Cardiac septum (tissue), 1 donor: ENCODE measurements around the gene HHAT. TPM values are rescaled to one million over a fixed set of nuclear protein-coding genes. Genes with fewer than 3 reads are reported as not detected.

Experiments used
- DNase-seq: peaks from one replicate; pipeline ENCODE4 v3.0.0-alpha.2; 2020; ENCODE audit warnings: low spot score
- intact Hi-C: fragments of 100-400 bp; cut with DNase I; formaldehyde crosslinking; loops from one replicate; pipeline ENCODE4 v1.14.0; 2022
- total RNA-seq: library from RNA; stranded (reverse); fragmentation: NEBNext Ultra II Directional; extraction: Animal tissue kit (Norgen Biotek cat#: 25700); gene quantifications from one replicate; pipeline ENCODE4 v1.2.1, GENCODE V29; 2021
- donor health status: DM: no; HTN: no; CAD: no.

Gene HHAT
- total RNA-seq, 1 donor from 2014 or later: 2.4 TPM

DNA sequence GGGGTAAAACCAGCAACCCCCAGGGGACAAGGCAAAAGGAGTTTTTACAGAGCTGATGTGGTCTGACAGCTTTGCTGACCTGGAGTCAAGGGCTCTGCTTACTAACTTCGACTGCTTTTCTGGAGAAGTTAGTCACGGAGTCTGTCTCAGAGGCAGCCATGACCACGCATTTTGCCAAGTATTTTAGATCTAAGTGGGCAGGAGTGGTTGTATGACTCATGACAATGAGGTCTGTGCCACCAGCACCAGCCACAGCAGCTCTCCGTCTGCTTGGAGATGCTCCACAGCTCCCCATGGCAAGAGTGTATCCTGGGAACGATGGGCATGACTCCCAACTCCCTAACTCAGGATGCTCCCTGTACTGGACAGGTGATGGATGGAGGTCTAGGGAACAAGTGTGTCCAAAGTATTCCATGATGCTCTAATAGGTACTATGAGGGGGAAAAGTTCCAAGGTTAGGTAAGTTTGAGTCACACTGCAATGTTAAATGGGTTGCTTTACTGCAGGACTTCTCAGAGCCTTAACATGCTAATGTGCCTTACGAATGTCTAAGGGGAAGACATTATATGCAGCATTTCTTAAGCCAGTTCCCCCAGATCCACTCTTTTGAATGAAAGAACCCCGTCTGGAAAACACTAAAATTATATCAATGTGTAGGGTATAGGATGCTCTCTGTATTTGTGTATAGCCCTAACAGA lies 359.0 kb downstream of the HHAT start:
- DNase-seq: no peak
- intact Hi-C loops: no loop called here

DNA sequence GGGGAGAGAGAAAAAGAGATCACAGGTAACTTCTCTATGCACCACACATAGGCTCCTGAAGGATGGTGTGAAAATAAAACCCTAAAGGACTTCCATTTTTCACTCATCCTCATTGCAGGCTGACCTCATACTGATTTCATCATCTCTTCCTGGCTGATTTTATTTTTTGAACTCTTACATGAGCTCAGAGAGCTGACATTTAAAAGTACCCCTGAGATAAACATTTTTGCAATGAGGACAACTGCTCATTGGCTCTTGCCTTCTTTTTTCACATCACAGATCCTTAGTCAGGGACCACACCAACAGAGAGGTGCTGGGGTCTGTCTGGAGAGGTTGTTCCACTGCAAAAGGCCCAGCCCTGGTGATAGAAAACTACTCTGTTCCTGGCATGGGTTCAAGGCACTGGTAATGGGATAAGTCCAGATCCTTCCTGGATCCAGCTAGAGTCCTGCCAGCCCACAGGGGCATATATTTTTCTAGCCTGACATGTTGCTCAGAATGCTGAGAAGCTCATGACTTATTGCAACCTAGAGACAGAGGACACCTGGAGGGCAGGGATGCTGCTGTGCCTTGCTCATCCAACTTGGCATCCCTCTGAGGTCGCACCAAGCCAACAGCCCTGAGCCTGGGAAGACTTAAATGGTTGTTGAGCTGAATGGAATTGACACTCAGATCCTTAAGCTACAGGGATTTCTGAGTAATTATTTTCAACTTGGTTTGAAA lies 360.0 kb downstream of the HHAT start:
- intact Hi-C loops: no loop called here
- DNase-seq: no peak

DNA sequence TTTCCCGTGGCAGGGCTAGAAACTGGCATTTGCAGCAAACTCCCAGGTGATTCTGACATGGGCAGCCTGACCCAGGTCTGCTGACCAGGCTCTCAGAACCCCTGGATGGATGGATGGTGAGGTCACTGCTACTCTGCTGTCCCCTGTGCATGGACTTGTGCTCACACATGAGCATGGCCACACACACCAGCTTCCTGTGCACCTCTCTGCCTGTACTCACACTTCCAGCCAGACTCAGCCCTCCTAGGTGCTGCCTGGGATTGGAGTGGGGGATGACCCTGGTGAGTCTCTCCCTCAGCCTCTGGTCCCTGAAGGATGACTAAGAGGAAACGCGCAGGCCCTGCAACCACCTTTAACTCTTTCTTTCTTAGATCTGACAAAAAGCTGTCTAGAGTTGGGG lies 361.1 kb downstream of the HHAT start:
- DNase-seq: no peak
- intact Hi-C loops: no loop called here

GRCh38 chr1:210690236-210690635 lies 361.5 kb downstream of the HHAT start:
- intact Hi-C loops: no loop called here
- DNase-seq: no peak

- intact Hi-C loops: no loop called here
Measured at GRCh38 chr1:210691039-210691610, 362.4 kb downstream of the HHAT start.

DNA sequence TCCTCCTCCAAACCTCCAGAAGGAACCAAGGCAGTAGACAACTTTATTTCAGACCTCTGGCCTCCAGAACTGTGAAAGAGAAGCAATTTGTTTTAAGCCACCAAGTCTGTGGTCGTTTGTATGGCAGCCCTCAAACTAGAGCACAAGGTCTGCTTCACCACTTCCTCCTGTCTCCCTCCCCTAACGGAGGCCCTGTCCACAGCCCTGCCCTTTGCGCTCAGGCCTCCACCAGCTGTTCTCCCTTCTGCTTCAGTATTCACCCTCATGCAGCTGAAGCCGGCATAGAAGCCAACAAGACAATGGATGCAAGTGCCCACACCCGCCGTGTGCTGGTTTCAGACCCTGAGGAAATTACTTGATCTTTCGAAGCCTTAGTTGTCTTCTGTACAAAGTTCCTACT lies 364.1 kb downstream of the HHAT start:
- intact Hi-C loops: no loop called here
- DNase-seq: no peak

More at GRCh38 chr1:210691039-210691610, 362.4 kb downstream of the HHAT start:
- DNase-seq: no peak

- no peak for DNase-seq
- intact Hi-C loops: no loop called here
Measured at GRCh38 chr1:210695026-210695425, 366.3 kb downstream of the HHAT start.

- no peak for DNase-seq
Measured at GRCh38 chr1:210696709-210697108, 368.0 kb downstream of the HHAT start.

DNA sequence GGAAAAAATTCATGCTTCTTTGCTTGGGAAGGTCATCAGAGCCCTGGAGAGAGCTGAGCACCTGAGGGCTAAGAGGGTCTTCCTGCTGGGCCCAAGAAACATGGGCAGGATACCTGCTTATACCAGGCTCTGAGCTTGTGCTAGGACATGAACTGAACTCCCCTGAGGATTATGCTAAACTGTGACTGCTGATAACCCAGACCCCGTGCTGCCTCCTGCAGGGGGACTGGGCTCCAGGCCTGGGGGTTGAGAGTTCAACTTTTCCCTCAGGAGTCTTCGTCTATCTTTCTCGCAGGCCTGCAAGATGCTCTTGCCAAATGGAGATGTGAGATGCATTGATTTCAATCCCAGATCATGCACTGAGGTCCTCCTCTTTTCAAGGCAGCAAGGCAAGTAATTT lies 368.5 kb downstream of the HHAT start:
- no peak for DNase-seq

More at GRCh38 chr1:210696709-210697108, 368.0 kb downstream of the HHAT start:
- intact Hi-C loops: no loop called here

GRCh38 chr1:210698661-210699060 lies 370.0 kb downstream of the HHAT start:
- intact Hi-C loops: no loop called here
- DNase-seq: no peak

More for the DNA sequence above, 368.5 kb downstream of the HHAT start:
- intact Hi-C loops: no loop called here

- intact Hi-C loops: no loop called here
- DNase-seq: no peak
Measured at GRCh38 chr1:210700083-210700482, 371.4 kb downstream of the HHAT start.

DNA sequence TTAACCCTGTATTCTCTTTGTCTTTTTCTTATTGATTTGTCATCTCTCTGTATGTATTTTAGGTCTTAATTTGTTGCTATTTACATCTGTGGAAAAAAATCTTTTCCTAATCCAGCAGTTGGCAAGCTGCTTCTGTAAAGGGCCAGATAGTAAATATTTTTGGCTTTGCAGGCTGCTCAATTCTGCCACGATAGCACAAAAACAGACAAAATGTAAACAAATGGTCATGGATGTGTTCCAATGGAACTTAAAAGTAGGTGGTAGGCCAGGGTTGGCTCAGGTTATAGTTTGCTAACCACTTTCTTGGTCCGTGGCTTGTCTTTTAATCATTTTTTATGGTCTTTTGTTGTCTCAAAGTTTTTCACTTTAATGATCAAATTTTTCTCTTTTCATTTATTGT lies 371.8 kb downstream of the HHAT start:
- DNase-seq: no peak
- intact Hi-C loops: no loop called here

GRCh38 chr1:210702506-210702905 lies 373.8 kb downstream of the HHAT start:
- DNase-seq: no peak
- intact Hi-C loops: no loop called here

GRCh38 chr1:210703593-210703992 lies 374.9 kb downstream of the HHAT start:
- no peak for DNase-seq
- intact Hi-C loops: no loop called here

- no peak for DNase-seq
- intact Hi-C loops: no loop called here
Measured at GRCh38 chr1:210705086-210705485, 376.4 kb downstream of the HHAT start.

DNA sequence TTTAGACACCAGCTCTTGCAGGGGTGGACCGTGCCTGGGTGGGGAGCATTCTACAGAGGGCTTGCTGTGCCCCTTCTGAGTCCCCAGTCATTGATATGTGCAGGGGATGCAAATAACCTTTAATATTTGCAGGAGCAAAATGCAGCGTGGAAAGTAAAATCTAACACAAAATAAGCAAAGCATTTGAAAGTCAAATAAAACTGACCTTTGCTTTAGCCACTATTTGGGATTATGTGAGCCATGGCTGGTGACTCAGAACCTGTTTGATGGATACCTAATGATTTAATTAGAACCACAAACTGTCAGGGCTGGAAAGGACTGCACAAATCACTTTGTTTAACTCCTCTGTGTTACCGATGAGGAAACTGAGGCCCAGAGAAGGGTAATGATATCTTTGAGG lies 377.5 kb downstream of the HHAT start:
- intact Hi-C loops: no loop called here
- no peak for DNase-seq

GRCh38 chr1:210707300-210708240 lies 378.9 kb downstream of the HHAT start:
- intact Hi-C loops: no loop called here
- DNase-seq: no peak

GRCh38 chr1:210709701-210710100 lies 381.0 kb downstream of the HHAT start:
- intact Hi-C loops: no loop called here
- no peak for DNase-seq

- intact Hi-C loops: no loop called here
- DNase-seq: no peak
Measured at GRCh38 chr1:210711825-210712612, 383.3 kb downstream of the HHAT start.
